ENCODE results near the gene ANKRD6. TPM values are rescaled to one million over a fixed set of nuclear protein-coding genes. Genes with fewer than 3 reads are reported as not detected.

ANKRD6 gene
- total RNA-seq, 1 experiment from 2014 or later, result 14.7 TPM

DNA sequence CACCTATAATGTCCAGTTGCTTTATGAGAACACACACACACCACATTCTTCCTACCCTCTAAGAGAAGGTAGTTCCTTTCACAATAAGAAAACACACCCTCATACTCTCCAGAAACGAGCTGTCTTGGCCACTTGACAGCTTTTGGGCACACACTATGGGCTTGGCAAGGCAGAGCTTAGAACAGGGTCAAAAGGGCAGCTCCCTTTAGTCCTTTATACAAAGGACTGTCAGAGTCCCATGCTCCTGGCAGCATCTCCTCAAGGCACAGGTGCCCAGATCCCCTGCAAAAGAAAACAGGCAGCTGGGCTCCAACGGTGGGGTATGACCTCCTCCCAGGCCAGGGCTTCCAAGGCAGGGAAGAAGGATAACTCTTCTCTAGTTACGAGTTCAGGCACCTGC is 210.5 kb downstream of the ANKRD6 start:
- intact Hi-C loops (cut with micrococcal nuclease; ENCODE audit: unreplicated experiment), result no loop called here
- no peak for DNase-seq
- peaks cover 16% of the 10 kb centered on the region for H3K4me1 Mint-ChIP-seq (ENCODE audit: low read depth, unreplicated experiment)
- CTCF ChIA-PET, result no interaction called here
- peaks cover 45% of the 10 kb centered on the region for H3K36me3 Mint-ChIP-seq (ENCODE audit: insufficient read depth, unreplicated experiment)
- H3K9me3 Mint-ChIP-seq (ENCODE audit: low read depth, unreplicated experiment), result no peaks in the 10 kb centered on the region
- H3K4me3 Mint-ChIP-seq (ENCODE audit: low read depth, unreplicated experiment), result no peak overlapping the region
- no peak overlapping the region for H3K27ac Mint-ChIP-seq (ENCODE audit: unreplicated experiment)
- TF ChIP-seq, protein P1, sequence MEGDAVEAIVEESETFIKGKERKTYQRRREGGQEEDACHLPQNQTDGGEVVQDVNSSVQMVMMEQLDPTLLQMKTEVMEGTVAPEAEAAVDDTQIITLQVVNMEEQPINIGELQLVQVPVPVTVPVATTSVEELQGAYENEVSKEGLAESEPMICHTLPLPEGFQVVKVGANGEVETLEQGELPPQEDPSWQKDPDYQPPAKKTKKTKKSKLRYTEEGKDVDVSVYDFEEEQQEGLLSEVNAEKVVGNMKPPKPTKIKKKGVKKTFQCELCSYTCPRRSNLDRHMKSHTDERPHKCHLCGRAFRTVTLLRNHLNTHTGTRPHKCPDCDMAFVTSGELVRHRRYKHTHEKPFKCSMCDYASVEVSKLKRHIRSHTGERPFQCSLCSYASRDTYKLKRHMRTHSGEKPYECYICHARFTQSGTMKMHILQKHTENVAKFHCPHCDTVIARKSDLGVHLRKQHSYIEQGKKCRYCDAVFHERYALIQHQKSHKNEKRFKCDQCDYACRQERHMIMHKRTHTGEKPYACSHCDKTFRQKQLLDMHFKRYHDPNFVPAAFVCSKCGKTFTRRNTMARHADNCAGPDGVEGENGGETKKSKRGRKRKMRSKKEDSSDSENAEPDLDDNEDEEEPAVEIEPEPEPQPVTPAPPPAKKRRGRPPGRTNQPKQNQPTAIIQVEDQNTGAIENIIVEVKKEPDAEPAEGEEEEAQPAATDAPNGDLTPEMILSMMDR (IDR thresholded peaks at IDR 0.05; ENCODE audit: unreplicated experiment), result no peak
- no TSS peak for BruUV-seq (replicated peaks)
- H3K27me3 Mint-ChIP-seq (ENCODE audit: unreplicated experiment), result no peaks in the 10 kb centered on the region

DNA sequence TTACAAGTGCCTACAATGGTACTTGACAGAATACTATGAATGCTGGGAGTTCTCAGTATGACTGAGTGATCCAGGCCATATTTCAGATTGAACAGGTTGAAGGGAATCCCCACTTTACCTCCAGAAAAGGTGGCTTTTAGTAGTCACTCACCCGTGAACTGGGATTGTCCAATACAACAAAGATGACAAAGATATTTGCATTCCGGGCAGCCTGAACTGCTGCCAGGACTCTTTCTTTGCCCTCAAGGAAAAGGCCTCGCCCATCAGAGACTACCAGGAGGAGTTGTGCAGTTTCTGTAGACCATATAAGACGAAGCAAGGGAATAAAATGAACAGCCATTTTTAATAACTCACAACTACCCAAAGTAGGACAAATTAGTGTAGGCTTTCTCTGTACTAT is 211.9 kb downstream of the ANKRD6 start:
- intact Hi-C loops (cut with micrococcal nuclease; ENCODE audit: unreplicated experiment), result no loop called here
- no peak overlapping the region for H3K4me3 Mint-ChIP-seq (ENCODE audit: low read depth, unreplicated experiment)
- CTCF ChIA-PET, result no interaction called here
- H3K9me3 Mint-ChIP-seq (ENCODE audit: low read depth, unreplicated experiment), result no peaks in the 10 kb centered on the region
- no TSS peak for BruUV-seq (replicated peaks)
- peaks cover 32% of the 10 kb centered on the region for H3K36me3 Mint-ChIP-seq (ENCODE audit: insufficient read depth, unreplicated experiment)
- H3K27ac Mint-ChIP-seq (ENCODE audit: unreplicated experiment), result no peak overlapping the region
- DNase-seq, result no peak
- TF ChIP-seq, protein P1 (IDR thresholded peaks at IDR 0.05; ENCODE audit: unreplicated experiment), result no peak
- H3K4me1 Mint-ChIP-seq (ENCODE audit: low read depth, unreplicated experiment), result peaks cover 10% of the 10 kb centered on the region
- no peaks in the 10 kb centered on the region for H3K27me3 Mint-ChIP-seq (ENCODE audit: unreplicated experiment)

DNA sequence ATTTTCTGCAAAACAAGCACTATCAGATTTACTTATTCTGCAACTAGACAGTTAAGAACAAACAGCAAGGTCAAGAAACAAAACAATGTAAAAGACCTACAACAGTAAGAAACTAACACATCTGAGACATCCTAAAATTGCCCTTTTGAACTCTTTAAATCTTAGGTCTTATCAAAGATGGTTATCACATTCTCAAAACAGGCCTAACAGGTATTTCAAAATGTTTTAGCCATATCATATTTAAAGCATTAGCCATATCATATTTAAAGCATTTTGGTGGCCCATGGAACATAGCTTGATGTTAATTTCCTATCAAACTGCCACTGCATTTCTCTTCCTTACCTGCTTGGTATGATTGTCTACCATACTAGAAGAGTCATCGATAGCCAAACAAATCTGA is 216.7 kb downstream of the ANKRD6 start:
- TF ChIP-seq, protein P1 (IDR thresholded peaks at IDR 0.05; ENCODE audit: unreplicated experiment), result no peak
- no peak for DNase-seq
- intact Hi-C loops (cut with micrococcal nuclease; ENCODE audit: unreplicated experiment), result no loop called here
- CTCF ChIA-PET, result no interaction called here
- Mint-ChIP-seq H3K4me3 (ENCODE audit: low read depth, unreplicated experiment) (no peak overlapping the region), H3K36me3 (ENCODE audit: insufficient read depth, unreplicated experiment) (peaks cover 30% of the 10 kb centered on the region), H3K27me3 (ENCODE audit: unreplicated experiment) (no peaks in the 10 kb centered on the region), H3K9me3 (ENCODE audit: low read depth, unreplicated experiment) (no peaks in the 10 kb centered on the region), H3K4me1 (ENCODE audit: low read depth, unreplicated experiment) (peaks cover 6% of the 10 kb centered on the region), H3K27ac (ENCODE audit: unreplicated experiment) (no peak overlapping the region)
- no TSS peak for BruUV-seq (replicated peaks)

DNA sequence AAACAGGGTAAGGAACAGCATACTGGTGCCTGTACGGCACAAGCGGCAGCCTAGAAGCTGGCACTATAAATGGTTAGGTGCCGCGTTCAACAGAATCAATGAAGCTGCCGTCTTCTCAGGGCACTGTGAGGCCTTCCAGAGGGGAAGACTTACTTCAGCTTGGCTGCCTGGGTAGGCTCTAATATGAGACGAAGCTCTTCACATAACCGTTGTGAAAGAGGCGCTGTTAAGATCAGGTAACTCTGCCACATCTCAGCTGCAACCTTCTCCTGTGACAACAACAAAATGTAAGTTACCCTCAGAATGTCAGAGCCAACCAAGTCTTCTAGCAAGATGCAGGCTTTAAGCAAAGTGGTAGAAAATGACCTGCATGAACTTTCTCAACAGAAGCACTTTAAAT is 217.6 kb downstream of the ANKRD6 start:
- TF ChIP-seq, protein P1 (IDR thresholded peaks at IDR 0.05; ENCODE audit: unreplicated experiment), result no peak
- no peaks in the 10 kb centered on the region for H3K27me3 Mint-ChIP-seq (ENCODE audit: unreplicated experiment)
- BruUV-seq (replicated peaks), result no TSS peak
- intact Hi-C loops (cut with micrococcal nuclease; ENCODE audit: unreplicated experiment), result no loop called here
- H3K4me3 Mint-ChIP-seq (ENCODE audit: low read depth, unreplicated experiment), result no peak overlapping the region
- CTCF ChIA-PET, result no interaction called here
- peaks cover 6% of the 10 kb centered on the region for H3K4me1 Mint-ChIP-seq (ENCODE audit: low read depth, unreplicated experiment)
- H3K27ac Mint-ChIP-seq (ENCODE audit: unreplicated experiment), result no peak overlapping the region
- H3K9me3 Mint-ChIP-seq (ENCODE audit: low read depth, unreplicated experiment), result no peaks in the 10 kb centered on the region
- peaks cover 23% of the 10 kb centered on the region for H3K36me3 Mint-ChIP-seq (ENCODE audit: insufficient read depth, unreplicated experiment)
- DNase-seq, result no peak

DNA sequence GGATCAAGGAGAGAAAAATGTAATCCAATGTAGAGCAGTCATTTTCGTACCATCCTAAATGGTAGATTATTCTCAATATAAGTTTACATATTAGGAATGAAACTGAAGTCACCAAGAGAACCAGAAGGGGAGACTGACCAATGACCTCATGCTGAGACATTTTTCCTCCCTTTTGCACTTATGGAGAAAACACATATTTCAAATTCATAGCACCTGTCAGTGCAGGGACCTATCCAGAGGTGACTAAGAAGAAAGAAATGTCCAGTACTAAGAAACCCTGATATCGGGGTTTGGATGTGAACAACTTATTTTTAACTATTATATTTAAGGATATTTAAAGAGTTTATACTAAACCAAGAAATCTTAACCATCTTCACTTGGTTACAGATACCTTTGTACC is 222.2 kb downstream of the ANKRD6 start:
- peaks cover 2% of the 10 kb centered on the region for H3K4me1 Mint-ChIP-seq (ENCODE audit: low read depth, unreplicated experiment)
- H3K36me3 Mint-ChIP-seq (ENCODE audit: insufficient read depth, unreplicated experiment), result peaks cover 16% of the 10 kb centered on the region
- intact Hi-C loops (cut with micrococcal nuclease; ENCODE audit: unreplicated experiment), result no loop called here
- H3K27me3 Mint-ChIP-seq (ENCODE audit: unreplicated experiment), result no peaks in the 10 kb centered on the region
- no TSS peak for BruUV-seq (replicated peaks)
- TF ChIP-seq, protein P1 (IDR thresholded peaks at IDR 0.05; ENCODE audit: unreplicated experiment), result no peak
- no peak overlapping the region for H3K4me3 Mint-ChIP-seq (ENCODE audit: low read depth, unreplicated experiment)
- no peak overlapping the region for H3K27ac Mint-ChIP-seq (ENCODE audit: unreplicated experiment)
- CTCF ChIA-PET, result no interaction called here
- no peak for DNase-seq
- no peaks in the 10 kb centered on the region for H3K9me3 Mint-ChIP-seq (ENCODE audit: low read depth, unreplicated experiment)
